HCT116 (cell line): ENCODE results near the gene KRT17. TPM values are rescaled to one million over a fixed set of nuclear protein-coding genes. Genes with fewer than 3 reads are reported as not detected.
"Not testable (repeated sequence)": the region's sequence is repeated elsewhere in the genome, so short reads cannot be mapped to it uniquely, and the experiment has no call there.

ENCODE experiments used
- ATAC-seq: fragments of 200-7000 bp; cut with Tn5 transposase; 2 replicates; pipeline ENCODE4 v1.9.1; 2020; ENCODE audit warnings: mild to moderate bottlenecking, moderate library complexity
- BruUV-seq: library from RNA; stranded (reverse); fragments of 400-500 nt; replicated peaks from 2 replicates; lab custom pipeline; 2021; lab: Mats Ljungman, UMichigan
- CTCF ChIA-PET: fragments of 300-600 bp; sonication (Branson Sonifier 250); formaldehyde crosslinking; loops from one replicate; lab custom pipeline; 2021; ENCODE audit warnings: antibody characterized with exemption; lab: Charles Lee
- POLR2A ChIA-PET: fragments of 300-600, 350-600 bp; sonication (Branson Sonifier 250); formaldehyde crosslinking; loops from one replicate; lab custom pipeline; 2021; ENCODE audit warnings: antibody characterized with exemption; lab: Charles Lee
- RAD21 ChIA-PET, 2 experiments: fragments of 300-600 bp; sonication (Branson Sonifier 250); formaldehyde crosslinking; loops; one replicate each; lab custom pipeline; 2023; ENCODE audit warnings: low total read pairs in 2 of 2; ENCODE audit not compliant: uncharacterized antibody in 2 of 2, unreplicated experiment in 2 of 2, low non-redundant PET in 1 of 2; lab: Charles Lee
- DNase-seq: peaks from one replicate; pipeline ENCODE4 v3.0.0-alpha.2; 2010; ENCODE audit warnings: low read depth, low spot score
- H2AFZ ChIP-seq: fragments of 200-600 bp; shearing (Covaris generic), sonication (generic); 2 replicates; pipeline ENCODE4 v1.6.1; 2017; ENCODE audit warnings: low read depth, mixed run types, mixed read lengths, antibody characterized with exemption, low read length; ENCODE audit not compliant: poor library complexity, severe bottlenecking
- H3K27ac ChIP-seq: 2 replicates; pipeline ENCODE4 v1.5.1; 2012; ENCODE audit warnings: low read depth, low read length
- H3K27me3 ChIP-seq: fragments of 200-600 bp; sonication (generic); 2 replicates; pipeline ENCODE4 v1.6.1; 2016; ENCODE audit warnings: mixed run types, low read length, mixed read lengths; ENCODE audit not compliant: insufficient read depth
- H3K36me3 ChIP-seq, 2 experiments: fragments of 200-500 bp in 1 of 2; fragments of 200-600 bp in 1 of 2; sonication (Bioruptor generic) in 1 of 2; sonication (generic) in 1 of 2; 2 replicates each; pipeline versions ENCODE4 v1.5.1 to v1.6.1; 2014 to 2016; ENCODE audit warnings: low read length in 2 of 2, inconsistent platforms in 1 of 2, mixed read lengths in 1 of 2, mixed run types in 1 of 2; ENCODE audit not compliant: insufficient read depth in 2 of 2, control insufficient read depth in 1 of 2
- H3K4me1 ChIP-seq, 2 experiments: fragments of 200-600 bp in 1 of 2; sonication (generic) in 1 of 2; 2 replicates each; pipeline versions ENCODE4 v1.5.1 to v1.6.1; 2012 to 2017; ENCODE audit warnings: low read length in 2 of 2, inconsistent platforms in 1 of 2, mild to moderate bottlenecking in 1 of 2, mixed read lengths in 1 of 2, mixed run types in 1 of 2, moderate library complexity in 1 of 2; ENCODE audit not compliant: insufficient read depth in 2 of 2, control insufficient read depth in 1 of 2
- H3K4me2 ChIP-seq: fragments of 200-600 bp; sonication (generic); 2 replicates; pipeline ENCODE4 v1.6.1; 2017; ENCODE audit warnings: mixed run types, low read length, mixed read lengths
- H3K4me3 ChIP-seq, 2 experiments: fragments of 200-600 bp in 1 of 2; sonication (generic) in 1 of 2; replicated peaks in 1 of 2; 2 replicates each; pipeline ENCODE4 v1.5.1; 2011 to 2016; ENCODE audit warnings: low read length in 2 of 2, control low read depth in 1 of 2, low read depth in 1 of 2, mild to moderate bottlenecking in 1 of 2, mixed read lengths in 1 of 2, mixed run types in 1 of 2
- H3K79me2 ChIP-seq: fragments of 200-600 bp; sonication (generic); 2 replicates; pipeline ENCODE4 v1.6.1; 2017; ENCODE audit warnings: mild to moderate bottlenecking, mixed run types, low read length, moderate library complexity, mixed read lengths; ENCODE audit not compliant: insufficient read depth
- H3K9ac ChIP-seq: fragments of 200-600 bp; sonication (generic); 2 replicates; pipeline ENCODE4 v1.6.1; 2016; ENCODE audit warnings: low read length, mixed read lengths
- H3K9me2 ChIP-seq: fragments of 200-600 bp; sonication (generic), shearing (Covaris generic); 2 replicates; pipeline ENCODE4 v1.6.1; 2017; ENCODE audit warnings: mixed run types, mild to moderate bottlenecking, moderate library complexity; ENCODE audit not compliant: insufficient read depth
- H3K9me3 ChIP-seq, 2 experiments: fragments of 200-500 bp in 1 of 2; fragments of 200-600 bp in 1 of 2; sonication (Bioruptor generic) in 1 of 2; sonication (generic) in 1 of 2; 2 replicates each; pipeline ENCODE4 v1.6.1; 2014 to 2017; ENCODE audit warnings: low read length in 2 of 2, mixed read lengths in 2 of 2, inconsistent platforms in 1 of 2, low read depth in 1 of 2, mild to moderate bottlenecking in 1 of 2, mixed run types in 1 of 2, moderate library complexity in 1 of 2; ENCODE audit not compliant: control insufficient read depth in 1 of 2, insufficient read depth in 1 of 2
- H4K20me1 ChIP-seq: fragments of 200-600 bp; sonication (generic), shearing (Covaris generic); 2 replicates; pipeline ENCODE4 v1.6.1; 2017; ENCODE audit warnings: mixed run types, mild to moderate bottlenecking, moderate library complexity; ENCODE audit not compliant: insufficient read depth
- CBX3 ChIP-seq: IDR thresholded peaks from 2 replicates; pipeline ENCODE4 v1.6.1; 2012; ENCODE audit warnings: low read depth
- CEBPB ChIP-seq: IDR thresholded peaks from 2 replicates; pipeline ENCODE4 v1.6.1; 2012; ENCODE audit warnings: low read depth
- JUND ChIP-seq: IDR thresholded peaks from 2 replicates; pipeline ENCODE4 v1.6.1; 2012
- RAD21 ChIP-seq: IDR thresholded peaks from 2 replicates; pipeline ENCODE4 v1.6.1; 2012; ENCODE audit warnings: low read depth, mild to moderate bottlenecking
- REST ChIP-seq: IDR thresholded peaks from 2 replicates; pipeline ENCODE4 v1.6.1; 2012; ENCODE audit warnings: low read depth
- SP1 ChIP-seq: IDR thresholded peaks from 2 replicates; pipeline ENCODE4 v1.6.1; 2012; ENCODE audit warnings: low read depth
- ZFX ChIP-seq: fragments of 450-650 bp; IDR thresholded peaks from 2 replicates; pipeline ENCODE4 v1.6.1; 2017
- ZNF274 ChIP-seq: fragments of 200-500 bp; sonication (Bioruptor generic); IDR thresholded peaks from 2 replicates; pipeline ENCODE4 v1.6.1; 2014; ENCODE audit warnings: mild to moderate bottlenecking, low read depth, low read length, inconsistent platforms
- intact Hi-C: fragments of 100-400 bp; cut with micrococcal nuclease; formaldehyde crosslinking; loops from 2 replicates; pipeline ENCODE4 v1.10.0; 2022
- total RNA-seq: library from RNA; stranded (reverse); gene quantifications from one replicate; pipeline ENCODE4 v1.2.1, GENCODE V29; 2021; ENCODE audit not compliant: unreplicated experiment

The KRT17 gene
- total RNA-seq, 1 experiment from 2014 or later, result not detected

DNA sequence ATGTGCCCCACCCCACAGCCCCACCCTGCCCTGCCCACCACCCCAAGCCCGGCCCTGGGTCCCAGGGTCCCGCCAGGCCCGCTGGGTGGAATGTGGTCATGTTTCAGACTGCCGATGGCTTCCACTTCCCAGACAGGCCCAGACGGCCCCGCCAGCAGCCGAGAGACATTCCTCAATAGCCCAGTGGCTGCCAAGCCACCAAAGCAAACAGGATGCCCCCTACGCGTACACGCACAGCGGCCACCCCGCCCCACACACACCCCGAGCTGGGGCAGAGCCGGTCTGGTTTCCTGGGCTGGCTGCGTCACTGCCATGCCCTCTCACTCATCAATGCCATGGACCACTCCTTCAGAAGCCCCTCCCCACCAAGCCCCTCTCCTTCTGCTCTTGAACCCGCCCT lies 1.2 kb upstream of the KRT17 start:
- DNase-seq, result no peak
- POLR2A ChIA-PET, result no interaction called here
- Histone ChIP-seq H3K4me2 (no peak overlapping the region), H3K27ac (no peak overlapping the region), H3K4me3 (no peak overlapping the region), H3K27me3 (no peaks in the 10 kb centered on the region), H3K9ac (no peak overlapping the region), H3K9me3 (no peaks in the 10 kb centered on the region), H4K20me1 (no peaks in the 10 kb centered on the region), H3K9me2 (no peaks in the 10 kb centered on the region), H3K4me1 (no peaks in the 10 kb centered on the region), H2AFZ (no peak overlapping the region), H3K36me3 (no peaks in the 10 kb centered on the region), H3K79me2 (no peaks in the 10 kb centered on the region)
- ATAC-seq, result no peak
- RAD21 ChIA-PET, result no interaction called here
- TF ChIP-seq REST, result no peak
- TF ChIP-seq JUND, result no peak
- TF ChIP-seq CBX3, result no peak
- TF ChIP-seq SP1, result no peak
- TF ChIP-seq ZNF274, result no peak
- TF ChIP-seq ZFX, result no peak
- no peak for TF ChIP-seq RAD21
- no peak for TF ChIP-seq CEBPB
- no TSS peak for BruUV-seq
- intact Hi-C loops, result no loop called here
- CTCF ChIA-PET, result no interaction called here

GRCh38 chr17:41623184-41623861 lies 1.1 kb downstream of the KRT17 start:
- ATAC-seq, H3K4me1 ChIP-seq, H3K36me3 ChIP-seq, CTCF ChIA-PET, H3K4me2 ChIP-seq, H3K9me2 ChIP-seq, H3K4me3 ChIP-seq, POLR2A ChIA-PET, RAD21 ChIA-PET, H3K79me2 ChIP-seq, BruUV-seq, H3K9ac ChIP-seq, H2AFZ ChIP-seq, DNase-seq, H4K20me1 ChIP-seq, H3K9me3 ChIP-seq, intact Hi-C loops, H3K27me3 ChIP-seq, H3K27ac ChIP-seq: not testable (repeated sequence)

GRCh38 chr17:41622340-41623183 lies 1.8 kb downstream of the KRT17 start:
- CTCF ChIA-PET, H3K9ac ChIP-seq, H3K36me3 ChIP-seq, H3K27me3 ChIP-seq, H3K9me3 ChIP-seq, H3K9me2 ChIP-seq, RAD21 ChIA-PET, ATAC-seq, intact Hi-C loops, POLR2A ChIA-PET, H3K4me3 ChIP-seq, DNase-seq, H3K27ac ChIP-seq, H4K20me1 ChIP-seq, H3K79me2 ChIP-seq, BruUV-seq, H2AFZ ChIP-seq, H3K4me2 ChIP-seq: not testable (repeated sequence)
- H3K4me1 ChIP-seq, result peaks cover 0 to 10% of the 10 kb centered on the region in 2 experiments; a peak in 2 of 4 replicates
